Activated CD4-positive, alpha-beta T cell treated with anti-CD3 and anti-CD28 coated beads for 36 hours (primary cell): Measurements from ENCODE around the gene ZNF532. TPM values are rescaled to one million over a fixed set of nuclear protein-coding genes. Genes with fewer than 3 reads are reported as not detected.
"Not testable (repeated sequence)": the region's sequence is repeated elsewhere in the genome, so short reads cannot be mapped to it uniquely, and the experiment has no call there.

Source experiments
- ATAC-seq: fragments of 200-7000 bp; cut with Tn5 transposase; one replicate; pipeline ENCODE4 v1.10.0; 2021; ENCODE audit warnings: mild to moderate bottlenecking, moderate library complexity
- CTCF ChIA-PET: fragments of 350-600 bp; sonication (Branson Sonifier 250); formaldehyde crosslinking; loops from one replicate; lab custom pipeline; 2021; ENCODE audit warnings: antibody characterized with exemption; lab: Charles Lee
- POLR2A ChIA-PET: fragments of 350-600 bp; sonication (Branson Sonifier 250); formaldehyde crosslinking; loops from one replicate; lab custom pipeline; 2021; ENCODE audit warnings: antibody characterized with exemption, inconsistent platforms; lab: Charles Lee
- DNase-seq: peaks from one replicate; pipeline ENCODE4 v3.0.0-alpha.2; 2020
- H3K27ac Mint-ChIP-seq: one replicate; pipeline ENCODE4 v1.8.0; 2021; ENCODE audit warnings: mixed read lengths
- H3K27me3 Mint-ChIP-seq: one replicate; pipeline ENCODE4 v1.8.0; 2021; ENCODE audit warnings: mixed read lengths
- H3K36me3 Mint-ChIP-seq: one replicate; pipeline ENCODE4 v1.8.0; 2021; ENCODE audit warnings: low read depth, mixed read lengths
- H3K4me1 Mint-ChIP-seq: one replicate; pipeline ENCODE4 v1.8.0; 2021; ENCODE audit warnings: mixed read lengths
- H3K4me3 Mint-ChIP-seq: one replicate; pipeline ENCODE4 v1.8.0; 2021; ENCODE audit warnings: mild to moderate bottlenecking, moderate library complexity, mixed read lengths
- H3K9me3 Mint-ChIP-seq: one replicate; pipeline ENCODE4 v1.8.0; 2021; ENCODE audit warnings: low read depth, mixed read lengths
- intact Hi-C, 2 experiments: fragments of 100-400 bp; cut with DNase I in 1 of 2; cut with micrococcal nuclease in 1 of 2; formaldehyde crosslinking; loops; one replicate each; pipeline versions ENCODE4 v1.14.2 to v1.15.1; 2022 to 2024; cut with DNase I, micrococcal nuclease
- total RNA-seq, 2 experiments: library from RNA; stranded (reverse); gene quantifications; one replicate each; pipeline ENCODE4 v1.2.3, GENCODE V29; 2021

ZNF532 gene
- total RNA-seq, 2 experiments from 2014 or later: 7.7 to 11.3 TPM

DNA sequence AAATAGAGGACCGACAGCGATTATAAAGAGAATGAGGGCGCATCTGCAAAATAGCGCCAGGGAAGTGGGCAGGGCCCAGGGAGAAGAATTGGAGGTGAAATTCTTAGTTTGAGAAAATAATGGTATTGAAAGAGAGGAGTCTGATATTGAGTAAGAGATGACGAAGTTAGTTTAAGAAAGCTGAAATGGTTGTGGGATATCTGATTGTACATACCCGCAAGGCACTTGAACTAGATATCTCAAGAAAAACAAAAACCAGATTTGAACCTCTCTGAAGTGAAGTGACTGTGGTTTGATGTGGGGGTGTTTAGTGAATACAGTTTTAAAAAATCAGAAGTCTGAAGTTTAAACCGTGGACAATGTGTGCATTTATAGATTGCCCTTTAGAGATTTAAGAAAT lies 38.9 kb downstream of the ZNF532 start:
- Mint-ChIP-seq H3K27me3 (peaks cover 4% of the 10 kb centered on the region), H3K27ac (no peak overlapping the region), H3K4me1 (no peaks in the 10 kb centered on the region), H3K4me3 (no peak overlapping the region), H3K9me3 (no peaks in the 10 kb centered on the region), H3K36me3 (no peaks in the 10 kb centered on the region)
- DNase-seq (no peak), ATAC-seq (no peak)
- CTCF ChIA-PET: interaction anchor here (0.8 to 1.0 kb wide), 2 partner anchors 28 to 140 kb away, joined by 3 read pairs; no protein-coding TSS in a partner anchor
- POLR2A ChIA-PET: interaction anchor here (0.7 kb wide), 1 partner anchor 40 kb away, joined by 4 read pairs; no protein-coding TSS in a partner anchor
- intact Hi-C loops: no loop called here

DNA sequence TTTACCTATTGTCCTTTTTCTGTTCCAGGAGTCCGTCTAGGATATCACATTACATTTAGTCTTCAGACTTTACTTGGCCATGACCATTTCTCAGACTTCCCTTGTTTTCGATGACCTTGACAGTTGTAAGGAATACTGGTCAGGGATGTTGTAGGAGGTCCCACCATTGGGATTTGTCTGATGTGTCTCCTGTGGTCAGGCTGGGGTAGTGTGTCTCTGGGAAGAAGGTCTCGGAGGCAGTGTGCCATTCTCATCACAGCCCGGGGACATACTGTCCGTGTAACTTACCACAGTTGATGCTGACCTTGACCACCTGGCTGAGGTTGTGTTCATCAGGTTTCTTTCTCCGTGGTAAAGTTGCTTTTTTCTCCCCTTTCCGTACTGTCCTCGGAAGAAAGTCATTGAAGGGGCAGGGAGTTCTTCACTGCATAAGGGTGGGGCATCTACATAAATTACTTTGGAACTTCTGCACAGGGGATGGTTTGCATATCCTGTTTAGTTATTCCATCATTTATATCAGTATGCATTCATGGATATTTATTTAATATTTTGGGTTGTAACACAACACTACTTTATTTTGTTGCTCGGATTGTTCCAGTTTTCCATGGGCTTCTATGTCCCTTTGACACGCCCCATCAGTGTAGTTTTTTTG lies 41.2 kb downstream of the ZNF532 start:
- H3K27me3 Mint-ChIP-seq: peaks cover 9% of the 10 kb centered on the region
- H3K9me3 Mint-ChIP-seq: no peaks in the 10 kb centered on the region
- H3K27ac Mint-ChIP-seq: no peak overlapping the region
- no peak overlapping the region for H3K4me3 Mint-ChIP-seq
- CTCF ChIA-PET: interaction anchor here (0.6 kb wide), 1 partner anchor 119 kb away, joined by 3 read pairs; no protein-coding TSS in a partner anchor
- POLR2A ChIA-PET: no interaction called here
- ATAC-seq: no peak
- no peaks in the 10 kb centered on the region for H3K36me3 Mint-ChIP-seq
- no peaks in the 10 kb centered on the region for H3K4me1 Mint-ChIP-seq
- no peak for DNase-seq
- intact Hi-C loops: no loop called here

DNA sequence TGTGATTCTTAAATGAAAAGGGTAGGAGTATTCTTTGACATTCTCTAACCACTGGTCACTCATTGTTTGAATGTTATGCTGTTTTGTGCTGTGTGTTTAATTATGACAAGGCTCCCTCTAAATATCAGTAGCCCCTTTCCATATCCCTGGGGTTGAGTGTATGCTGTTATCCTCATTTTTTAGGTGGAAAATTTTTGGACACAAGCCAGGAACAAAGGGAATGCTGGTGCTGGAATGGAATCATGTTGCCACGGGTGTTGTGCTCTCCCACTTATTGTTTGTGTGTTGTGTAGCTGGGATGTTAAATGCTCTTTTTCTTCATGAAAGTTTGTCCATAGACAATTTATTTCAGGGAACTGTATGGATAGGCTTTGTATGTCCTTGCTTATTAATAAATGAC lies 43.3 kb downstream of the ZNF532 start:
- no peaks in the 10 kb centered on the region for H3K9me3 Mint-ChIP-seq
- no peak overlapping the region for H3K27ac Mint-ChIP-seq
- ChIA-PET CTCF (interaction anchor here (0.6 kb wide), 1 partner anchor 38 kb away, joined by 3 read pairs; no protein-coding TSS in a partner anchor), POLR2A (interaction anchor here (0.7 kb wide), 1 partner anchor 103 kb away, joined by 3 read pairs; no protein-coding TSS in a partner anchor)
- H3K4me3 Mint-ChIP-seq: no peak overlapping the region
- no peak for ATAC-seq
- no peaks in the 10 kb centered on the region for H3K36me3 Mint-ChIP-seq
- peaks cover 9% of the 10 kb centered on the region for H3K27me3 Mint-ChIP-seq
- intact Hi-C loops: no loop called here
- no peak for DNase-seq
- H3K4me1 Mint-ChIP-seq: peaks cover 11% of the 10 kb centered on the region

DNA sequence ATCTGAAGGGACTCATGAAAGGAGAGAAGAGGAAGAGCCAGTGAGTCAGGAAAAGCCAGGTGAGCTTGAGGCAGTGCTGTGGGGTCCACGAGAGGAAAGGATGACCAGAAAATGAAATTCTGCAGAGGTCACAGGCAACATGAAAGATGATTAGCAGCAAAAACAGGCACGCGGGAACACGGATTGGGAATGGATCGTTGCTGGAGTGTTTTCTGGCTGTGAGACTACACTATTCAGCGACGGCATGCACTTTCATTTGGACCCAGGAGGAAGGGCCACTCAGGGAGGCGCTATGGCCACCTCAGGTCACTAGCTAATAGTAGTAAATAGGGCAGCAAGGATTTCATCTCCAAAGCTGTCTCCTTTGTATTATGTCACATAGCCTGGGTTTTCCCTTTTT lies 44.8 kb downstream of the ZNF532 start:
- DNase-seq: no peak
- no peaks in the 10 kb centered on the region for H3K36me3 Mint-ChIP-seq
- peaks cover 9% of the 10 kb centered on the region for H3K27me3 Mint-ChIP-seq
- ATAC-seq: no peak
- H3K27ac Mint-ChIP-seq: no peak overlapping the region
- peaks cover 17% of the 10 kb centered on the region for H3K4me1 Mint-ChIP-seq
- H3K9me3 Mint-ChIP-seq: no peaks in the 10 kb centered on the region
- H3K4me3 Mint-ChIP-seq: no peak overlapping the region
- POLR2A ChIA-PET: no interaction called here
- intact Hi-C loops: no loop called here
- CTCF ChIA-PET: no interaction called here

DNA sequence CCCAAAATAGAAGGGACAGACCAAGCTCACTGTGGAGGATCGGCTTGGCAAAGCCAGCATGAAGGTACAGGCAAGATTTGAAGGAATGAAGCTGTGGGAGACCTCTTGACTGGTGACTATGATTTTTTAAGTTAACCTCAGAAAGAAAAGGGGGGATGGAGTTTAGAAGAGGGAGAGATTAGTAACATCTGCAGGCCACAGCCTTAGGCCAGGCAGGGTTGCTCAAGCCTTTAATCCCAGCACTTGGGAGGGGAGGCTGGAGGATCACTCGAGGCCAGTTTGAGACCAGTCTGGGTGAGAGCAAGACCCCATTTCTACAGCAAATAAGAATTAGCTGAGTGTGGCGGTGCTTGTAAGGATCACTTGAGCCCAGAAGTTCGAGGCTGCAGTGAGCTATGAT lies 46.6 kb downstream of the ZNF532 start:
- Mint-ChIP-seq H3K4me1 (peaks cover 17% of the 10 kb centered on the region), H3K4me3 (no peak overlapping the region), H3K9me3 (no peaks in the 10 kb centered on the region), H3K27me3 (peaks cover 11% of the 10 kb centered on the region), H3K27ac (no peak overlapping the region), H3K36me3 (no peaks in the 10 kb centered on the region)
- CTCF ChIA-PET: no interaction called here
- intact Hi-C loops: no loop called here
- ATAC-seq: no peak
- no peak for DNase-seq
- POLR2A ChIA-PET: no interaction called here

DNA sequence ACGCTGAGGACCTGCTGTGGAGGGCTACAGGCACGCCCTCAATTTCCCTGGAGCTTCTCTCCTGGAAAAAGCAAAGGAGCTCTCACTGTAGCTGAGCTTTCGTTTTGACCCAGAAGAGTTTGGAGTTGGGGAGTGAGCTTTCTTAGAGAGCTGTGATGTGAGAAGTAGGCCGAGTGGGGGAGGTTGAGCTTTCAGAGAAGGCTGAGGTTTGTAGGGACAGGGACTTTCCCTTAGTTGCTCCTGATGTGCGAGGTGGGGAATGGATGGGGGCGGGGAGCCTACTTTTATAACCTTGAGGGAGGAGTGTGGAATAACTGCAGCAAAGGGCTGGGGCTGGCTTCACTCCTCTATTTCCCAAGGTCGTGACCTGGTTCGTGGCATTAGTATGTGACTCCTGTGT lies 47.1 kb downstream of the ZNF532 start:
- no peaks in the 10 kb centered on the region for H3K36me3 Mint-ChIP-seq
- H3K27me3 Mint-ChIP-seq: peaks cover 13% of the 10 kb centered on the region
- CTCF ChIA-PET: interaction anchor here (0.6 to 1.4 kb wide), 2 partner anchors 40 to 137 kb away, joined by 3 read pairs; no protein-coding TSS in a partner anchor
- POLR2A ChIA-PET: no interaction called here
- H3K4me3 Mint-ChIP-seq: no peak overlapping the region
- H3K4me1 Mint-ChIP-seq: peaks cover 17% of the 10 kb centered on the region
- DNase-seq: no peak
- no peaks in the 10 kb centered on the region for H3K9me3 Mint-ChIP-seq
- ATAC-seq: no peak
- intact Hi-C loops: no loop called here
- H3K27ac Mint-ChIP-seq: no peak overlapping the region

DNA sequence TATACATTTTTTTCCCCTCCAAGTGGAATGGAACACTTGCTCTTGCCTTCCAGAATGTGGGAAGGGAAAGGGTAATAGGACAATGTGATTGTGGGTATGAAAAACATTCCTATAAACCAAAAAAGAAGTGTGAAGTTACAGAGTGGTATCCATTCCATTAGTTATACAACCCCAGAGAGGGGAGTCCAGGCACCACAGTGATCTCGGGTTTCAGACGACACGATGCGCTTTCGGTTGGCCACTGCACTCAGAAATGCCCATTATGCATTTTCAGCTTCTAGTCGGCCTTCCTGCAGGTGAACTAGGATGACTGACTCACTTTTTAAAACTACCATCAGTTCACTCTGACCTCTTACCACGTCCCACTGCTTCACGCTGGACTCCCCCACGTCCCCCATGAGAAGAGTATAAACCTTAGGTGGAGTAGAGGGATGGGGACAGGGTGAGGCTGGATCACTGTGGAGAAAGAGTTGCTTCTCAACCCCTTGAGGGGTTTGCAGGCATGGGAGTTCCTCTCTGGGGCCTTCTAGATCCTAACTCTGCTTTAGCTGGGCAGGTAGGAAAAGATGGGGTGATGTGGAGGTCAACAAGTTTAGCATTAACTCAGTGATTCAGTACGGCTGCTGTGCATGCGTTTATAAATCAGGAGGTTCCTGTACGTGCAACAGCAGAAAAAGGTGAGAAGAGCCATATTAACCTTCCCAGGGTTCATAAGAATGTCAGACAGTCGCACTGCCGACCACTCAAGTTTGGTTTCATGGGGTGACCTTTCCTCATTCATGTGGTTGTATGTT lies 50.5 kb downstream of the ZNF532 start:
- no peak overlapping the region for H3K27ac Mint-ChIP-seq
- H3K4me3 Mint-ChIP-seq: no peak overlapping the region
- intact Hi-C loops: no loop called here
- no peaks in the 10 kb centered on the region for H3K36me3 Mint-ChIP-seq
- ATAC-seq (no peak), DNase-seq (no peak)
- H3K4me1 Mint-ChIP-seq: peaks cover 17% of the 10 kb centered on the region
- ChIA-PET CTCF (interaction anchor here (0.8 kb wide), 1 partner anchor 76 kb away, joined by 3 read pairs; no protein-coding TSS in a partner anchor), POLR2A (no interaction called here)
- peaks cover 3% of the 10 kb centered on the region for H3K27me3 Mint-ChIP-seq
- H3K9me3 Mint-ChIP-seq: no peaks in the 10 kb centered on the region

DNA sequence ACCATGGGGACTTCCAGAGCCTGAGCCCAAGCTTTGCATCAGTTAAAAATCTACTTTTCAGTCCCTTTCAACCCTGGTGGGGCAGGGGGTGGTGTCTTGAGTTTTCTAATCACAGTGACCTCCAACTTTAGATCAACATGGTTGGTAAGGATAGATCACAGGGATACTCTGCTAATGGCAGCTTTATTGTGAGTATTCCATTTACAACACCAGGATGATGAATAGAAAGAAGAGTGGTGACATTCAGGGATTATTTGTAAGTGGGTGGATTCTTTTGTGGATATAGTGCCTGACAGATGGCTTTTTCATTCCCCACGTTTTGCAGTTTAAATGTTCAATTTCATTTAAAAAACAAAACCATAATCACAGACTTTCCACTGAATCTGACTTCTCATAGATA lies 51.3 kb downstream of the ZNF532 start:
- Mint-ChIP-seq H3K4me1 (peaks cover 17% of the 10 kb centered on the region), H3K27ac (no peak overlapping the region), H3K36me3 (no peaks in the 10 kb centered on the region), H3K9me3 (no peaks in the 10 kb centered on the region), H3K4me3 (no peak overlapping the region), H3K27me3 (peaks cover 3% of the 10 kb centered on the region)
- ATAC-seq: no peak
- ChIA-PET CTCF (interaction anchor here (0.8 kb wide), 1 partner anchor 77 kb away, joined by 3 read pairs; no protein-coding TSS in a partner anchor), POLR2A (no interaction called here)
- intact Hi-C loops: no loop called here
- no peak for DNase-seq

DNA sequence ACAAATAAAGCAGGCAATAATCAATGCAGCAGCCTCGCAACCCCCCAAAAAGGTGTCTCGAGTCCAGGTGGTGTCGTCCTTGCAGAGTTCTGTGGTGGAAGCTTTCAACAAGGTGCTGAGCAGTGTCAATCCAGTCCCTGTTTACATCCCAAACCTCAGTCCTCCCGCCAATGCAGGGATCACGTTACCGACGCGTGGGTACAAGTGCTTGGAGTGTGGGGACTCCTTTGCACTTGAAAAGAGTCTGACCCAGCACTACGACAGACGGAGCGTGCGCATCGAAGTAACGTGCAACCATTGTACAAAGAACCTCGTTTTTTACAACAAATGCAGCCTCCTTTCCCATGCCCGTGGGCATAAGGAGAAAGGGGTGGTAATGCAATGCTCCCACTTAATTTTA lies 55.3 kb downstream of the ZNF532 start:
- DNase-seq, intact Hi-C loops, H3K27ac Mint-ChIP-seq, H3K36me3 Mint-ChIP-seq, H3K4me3 Mint-ChIP-seq, POLR2A ChIA-PET, H3K27me3 Mint-ChIP-seq, H3K4me1 Mint-ChIP-seq, ATAC-seq, H3K9me3 Mint-ChIP-seq: not testable (repeated sequence)
- CTCF ChIA-PET: interaction anchor here (0.7 kb wide), 1 partner anchor 302 kb away, joined by 4 read pairs; no protein-coding TSS in a partner anchor

DNA sequence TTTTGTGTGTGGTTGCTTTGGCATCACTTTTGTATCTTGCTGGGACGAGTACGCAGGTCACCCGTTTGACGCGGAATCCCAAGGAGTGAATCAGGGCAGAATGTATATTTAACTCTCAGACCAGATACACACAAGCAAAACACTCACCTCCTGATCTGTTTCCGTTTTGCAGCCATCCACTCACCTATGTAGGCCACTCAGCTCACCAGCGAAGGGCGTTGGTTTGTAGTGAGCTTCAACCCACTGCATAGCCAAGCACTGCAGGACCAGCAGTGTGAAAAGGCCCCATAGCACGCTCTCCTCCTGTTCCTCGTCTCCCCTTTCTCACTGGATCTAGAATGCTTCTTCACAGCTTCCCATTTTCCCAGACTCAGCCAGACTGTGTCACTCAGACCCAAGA lies 58.3 kb downstream of the ZNF532 start:
- no peak for ATAC-seq
- CTCF ChIA-PET: no interaction called here
- no peak overlapping the region for H3K27ac Mint-ChIP-seq
- peaks cover 5% of the 10 kb centered on the region for H3K36me3 Mint-ChIP-seq
- no peak for DNase-seq
- peaks cover 4% of the 10 kb centered on the region for H3K9me3 Mint-ChIP-seq
- intact Hi-C loops: no loop called here
- no peak overlapping the region for H3K4me3 Mint-ChIP-seq
- H3K27me3 Mint-ChIP-seq: peaks cover 9% of the 10 kb centered on the region
- POLR2A ChIA-PET: no interaction called here
- no peaks in the 10 kb centered on the region for H3K4me1 Mint-ChIP-seq

DNA sequence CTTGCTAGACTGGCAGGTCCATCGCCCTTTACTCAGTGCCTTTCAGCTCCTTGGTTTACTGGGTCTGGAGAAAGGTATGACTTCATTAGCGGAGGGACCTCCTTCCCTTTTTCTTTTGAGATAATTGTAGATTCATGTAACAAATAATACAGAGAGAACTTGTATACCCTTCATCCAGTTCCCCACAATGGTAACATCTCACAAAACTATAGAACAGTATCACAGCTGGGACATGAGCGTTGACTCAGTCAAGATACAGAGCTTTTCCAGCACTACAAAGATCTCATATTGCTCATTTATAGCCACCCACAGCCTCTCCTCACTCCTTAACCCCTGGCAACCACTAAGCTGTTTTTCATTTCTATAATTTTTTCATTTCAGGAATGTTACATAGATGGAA lies 59.8 kb downstream of the ZNF532 start:
- no peak overlapping the region for H3K4me3 Mint-ChIP-seq
- POLR2A ChIA-PET: no interaction called here
- H3K36me3 Mint-ChIP-seq: peaks cover 5% of the 10 kb centered on the region
- ATAC-seq (no peak), DNase-seq (no peak)
- peaks cover 11% of the 10 kb centered on the region for H3K27me3 Mint-ChIP-seq
- peaks cover 4% of the 10 kb centered on the region for H3K9me3 Mint-ChIP-seq
- CTCF ChIA-PET: interaction anchor here (0.7 kb wide), 1 partner anchor 281 kb away, joined by 3 read pairs; no protein-coding TSS in a partner anchor
- intact Hi-C loops: loop anchor here in 1 of 2 experiments (2.0 kb wide), 1 partner anchor 14 kb away; no protein-coding TSS in a partner anchor
- no peaks in the 10 kb centered on the region for H3K4me1 Mint-ChIP-seq
- no peak overlapping the region for H3K27ac Mint-ChIP-seq
